Measurements from ENCODE around the gene POM121L12. TPM values are rescaled to one million over a fixed set of nuclear protein-coding genes. Genes with fewer than 3 reads are reported as not detected.

The POM121L12 gene
- total RNA-seq, 1 donor from 2014 or later = not detected

DNA sequence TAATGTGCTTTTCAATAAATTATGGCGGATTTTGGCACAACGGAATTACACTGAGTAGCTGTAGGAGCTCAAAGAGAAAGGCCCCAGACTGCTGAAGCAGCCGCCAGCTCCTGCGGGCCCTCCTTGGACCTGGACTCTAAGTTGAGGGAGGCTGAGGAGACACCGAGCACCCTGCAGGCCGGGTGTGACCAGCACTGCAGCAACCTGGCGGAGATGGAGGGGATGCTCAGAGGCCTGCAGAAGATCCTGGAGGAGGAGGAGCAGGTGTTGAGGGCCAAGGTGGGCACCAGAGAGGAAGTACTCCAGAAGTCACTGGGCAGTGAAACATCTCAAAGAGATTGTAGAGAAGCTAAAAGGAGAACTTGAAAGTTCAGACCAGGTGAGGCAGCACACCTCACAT lies 33.0 kb upstream of the POM121L12 start:
- no peaks in the 10 kb centered on the region for H3K4me1 Mint-ChIP-seq (ENCODE audit: low read depth)
- no peaks in the 10 kb centered on the region for H3K36me3 Mint-ChIP-seq (ENCODE audit: low read depth)
- H3K4me3 Mint-ChIP-seq (ENCODE audit: unreplicated experiment) = no peak overlapping the region
- H3K9me3 Mint-ChIP-seq (ENCODE audit: low read depth) = peaks cover 35% of the 10 kb centered on the region
- no peak for DNase-seq (ENCODE audit: low spot score)
- TF ChIP-seq, protein P1, sequence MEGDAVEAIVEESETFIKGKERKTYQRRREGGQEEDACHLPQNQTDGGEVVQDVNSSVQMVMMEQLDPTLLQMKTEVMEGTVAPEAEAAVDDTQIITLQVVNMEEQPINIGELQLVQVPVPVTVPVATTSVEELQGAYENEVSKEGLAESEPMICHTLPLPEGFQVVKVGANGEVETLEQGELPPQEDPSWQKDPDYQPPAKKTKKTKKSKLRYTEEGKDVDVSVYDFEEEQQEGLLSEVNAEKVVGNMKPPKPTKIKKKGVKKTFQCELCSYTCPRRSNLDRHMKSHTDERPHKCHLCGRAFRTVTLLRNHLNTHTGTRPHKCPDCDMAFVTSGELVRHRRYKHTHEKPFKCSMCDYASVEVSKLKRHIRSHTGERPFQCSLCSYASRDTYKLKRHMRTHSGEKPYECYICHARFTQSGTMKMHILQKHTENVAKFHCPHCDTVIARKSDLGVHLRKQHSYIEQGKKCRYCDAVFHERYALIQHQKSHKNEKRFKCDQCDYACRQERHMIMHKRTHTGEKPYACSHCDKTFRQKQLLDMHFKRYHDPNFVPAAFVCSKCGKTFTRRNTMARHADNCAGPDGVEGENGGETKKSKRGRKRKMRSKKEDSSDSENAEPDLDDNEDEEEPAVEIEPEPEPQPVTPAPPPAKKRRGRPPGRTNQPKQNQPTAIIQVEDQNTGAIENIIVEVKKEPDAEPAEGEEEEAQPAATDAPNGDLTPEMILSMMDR (IDR thresholded peaks at IDR 0.05) = no peak
- no peak overlapping the region for H3K27ac Mint-ChIP-seq (ENCODE audit: unreplicated experiment)
- H3K27me3 Mint-ChIP-seq (ENCODE audit: low read depth) = no peaks in the 10 kb centered on the region

DNA sequence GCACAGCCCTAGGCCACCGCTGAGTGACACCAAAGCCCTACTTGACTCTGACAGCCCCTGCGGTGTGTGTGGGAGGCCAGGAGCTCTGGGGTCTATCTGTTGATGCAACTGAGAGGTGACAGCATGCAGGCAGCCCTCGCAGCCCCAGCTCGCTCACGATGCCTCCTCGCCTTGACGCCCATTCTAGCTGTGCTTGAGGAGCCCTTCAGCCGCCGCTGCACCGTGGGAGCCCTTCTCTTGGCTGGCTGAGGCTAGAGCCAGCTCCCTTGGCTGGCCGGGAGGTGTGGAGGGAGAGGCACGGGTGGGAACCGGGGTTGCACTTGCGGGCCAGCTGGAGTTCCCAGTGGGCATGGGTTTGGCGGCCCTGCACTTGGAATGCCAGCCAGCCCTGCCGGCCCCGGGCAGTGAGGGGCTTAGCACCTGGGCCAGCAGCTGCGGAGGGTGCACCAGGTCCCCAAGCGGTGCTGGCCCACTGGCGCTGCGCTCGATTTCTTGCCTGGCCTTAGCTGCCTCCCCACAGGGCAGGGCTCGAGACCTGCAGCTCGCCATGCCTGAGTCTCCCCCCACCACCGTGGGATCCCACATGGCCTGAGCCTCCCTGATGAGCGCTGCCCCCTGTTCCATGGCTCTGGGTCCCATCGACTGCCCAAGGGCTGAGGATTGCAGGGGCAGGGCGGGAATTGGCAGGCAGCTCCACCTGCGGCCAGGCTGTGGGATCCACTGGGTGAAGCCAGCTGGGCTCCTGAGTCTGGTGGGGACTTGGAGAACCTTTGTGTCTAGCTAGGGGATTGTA lies 31.6 kb upstream of the POM121L12 start:
- Mint-ChIP-seq H3K27me3 (ENCODE audit: low read depth) (no peaks in the 10 kb centered on the region), H3K27ac (ENCODE audit: unreplicated experiment) (no peak overlapping the region), H3K36me3 (ENCODE audit: low read depth) (no peaks in the 10 kb centered on the region), H3K9me3 (ENCODE audit: low read depth) (peaks cover 32% of the 10 kb centered on the region), H3K4me3 (ENCODE audit: unreplicated experiment) (no peak overlapping the region), H3K4me1 (ENCODE audit: low read depth) (no peaks in the 10 kb centered on the region)
- DNase-seq (ENCODE audit: low spot score) = no peak
- TF ChIP-seq, protein P1 (IDR thresholded peaks at IDR 0.05) = no peak

DNA sequence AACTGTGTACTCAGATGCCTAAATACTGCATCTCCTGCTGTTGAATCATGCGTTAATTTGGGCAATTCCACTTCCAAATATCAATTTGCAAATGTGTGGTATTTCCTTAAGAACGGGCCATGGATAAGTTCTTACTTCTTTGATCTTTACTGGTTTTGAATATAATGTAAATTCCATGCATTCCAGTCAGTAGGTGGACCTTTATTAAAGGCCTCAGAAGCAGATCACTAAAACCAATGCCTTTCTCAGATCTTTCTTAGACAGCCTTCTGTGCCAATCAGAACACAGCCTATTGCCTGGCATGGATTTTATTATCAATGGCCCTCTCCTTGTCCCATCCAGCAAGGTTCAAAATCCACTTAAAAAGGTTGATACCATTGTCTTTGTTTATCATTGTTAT lies 21.5 kb upstream of the POM121L12 start:
- Mint-ChIP-seq H3K27me3 (ENCODE audit: low read depth) (no peaks in the 10 kb centered on the region), H3K36me3 (ENCODE audit: low read depth) (no peaks in the 10 kb centered on the region), H3K4me3 (ENCODE audit: unreplicated experiment) (no peak overlapping the region), H3K9me3 (ENCODE audit: low read depth) (peaks cover 18% of the 10 kb centered on the region), H3K4me1 (ENCODE audit: low read depth) (no peaks in the 10 kb centered on the region), H3K27ac (ENCODE audit: unreplicated experiment) (no peak overlapping the region)
- TF ChIP-seq, protein P1 (IDR thresholded peaks at IDR 0.05) = no peak
- no peak for DNase-seq (ENCODE audit: low spot score)

DNA sequence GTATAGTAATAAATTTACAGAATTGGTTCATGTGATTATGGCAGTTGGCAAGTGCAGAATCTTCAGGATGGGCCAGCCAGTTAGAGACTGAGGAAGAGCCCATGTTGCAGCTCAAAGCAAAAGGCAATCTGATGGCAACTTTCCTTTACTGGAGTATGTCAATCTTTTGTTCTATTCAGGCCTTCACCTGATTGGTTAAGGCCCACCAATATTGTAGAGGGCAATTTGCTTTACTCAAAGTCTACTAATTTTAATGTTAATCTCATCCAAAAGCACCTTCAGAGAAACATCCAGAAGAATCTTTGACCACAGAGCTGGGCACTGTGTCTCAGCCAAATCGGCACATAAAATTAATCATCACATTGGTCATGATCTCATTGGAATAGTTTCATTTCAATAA lies 20.0 kb upstream of the POM121L12 start:
- DNase-seq (ENCODE audit: low spot score) = no peak
- Mint-ChIP-seq H3K4me3 (ENCODE audit: unreplicated experiment) (no peak overlapping the region), H3K36me3 (ENCODE audit: low read depth) (no peaks in the 10 kb centered on the region), H3K27ac (ENCODE audit: unreplicated experiment) (no peak overlapping the region), H3K4me1 (ENCODE audit: low read depth) (no peaks in the 10 kb centered on the region), H3K9me3 (ENCODE audit: low read depth) (peaks cover 15% of the 10 kb centered on the region), H3K27me3 (ENCODE audit: low read depth) (no peaks in the 10 kb centered on the region)
- TF ChIP-seq, protein P1 (IDR thresholded peaks at IDR 0.05) = no peak

DNA sequence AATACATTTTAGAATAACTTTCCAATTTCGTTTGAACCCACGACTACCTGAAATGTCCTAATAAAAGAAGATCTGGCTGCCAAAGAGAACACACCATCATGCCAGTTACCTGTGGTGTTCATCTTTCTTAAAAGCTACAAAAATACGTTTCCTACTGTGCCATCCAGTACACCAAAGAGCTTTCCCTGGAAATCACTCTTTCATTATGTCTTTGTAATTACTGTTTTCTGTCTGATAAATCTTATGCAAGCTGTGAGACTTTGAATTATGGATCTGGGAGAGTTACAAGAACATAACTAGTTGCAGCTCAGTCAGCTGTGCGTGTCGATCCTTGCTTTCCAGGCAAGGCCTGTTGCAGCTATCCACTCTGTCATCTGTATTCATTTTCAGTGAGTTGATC lies 12.5 kb upstream of the POM121L12 start:
- H3K27me3 Mint-ChIP-seq (ENCODE audit: low read depth) = no peaks in the 10 kb centered on the region
- no peak overlapping the region for H3K4me3 Mint-ChIP-seq (ENCODE audit: unreplicated experiment)
- no peak for DNase-seq (ENCODE audit: low spot score)
- TF ChIP-seq, protein P1 (IDR thresholded peaks at IDR 0.05) = no peak
- H3K4me1 Mint-ChIP-seq (ENCODE audit: low read depth) = no peaks in the 10 kb centered on the region
- H3K27ac Mint-ChIP-seq (ENCODE audit: unreplicated experiment) = no peak overlapping the region
- no peaks in the 10 kb centered on the region for H3K9me3 Mint-ChIP-seq (ENCODE audit: low read depth)
- H3K36me3 Mint-ChIP-seq (ENCODE audit: low read depth) = no peaks in the 10 kb centered on the region
